HEK293 (cell line): ENCODE data around the gene RAB10.
"Not testable (repeated sequence)": the region's sequence is repeated elsewhere in the genome, so short reads cannot be mapped to it uniquely, and the experiment has no call there.

Experiments
- CTCF ChIA-PET: fragments of 350-600 bp; formaldehyde crosslinking; extraction: SDS; loops from one replicate; lab custom pipeline; 2021; ENCODE audit warnings: antibody characterized with exemption; lab: Yijun Ruan, JAX
- POLR2A ChIA-PET: fragments of 300-600 bp; formaldehyde crosslinking; extraction: SDS; loops from one replicate; lab custom pipeline; 2020; ENCODE audit warnings: antibody characterized with exemption, inconsistent platforms; lab: Yijun Ruan, JAX
- H3K27ac ChIP-seq: fragments of 200-500 bp; sonication (Bioruptor generic); 2 replicates; pipeline ENCODE4 v1.5.1; 2014; ENCODE audit warnings: low read depth, low read length, control low read depth, inconsistent platforms; ENCODE audit errors: extremely low read depth
- H3K36me3 ChIP-seq, 2 experiments: fragments of 200-500 bp in 1 of 2; sonication (Bioruptor generic) in 1 of 2; 1 replicate in 1 of 2; 2 replicates in 1 of 2; pipeline ENCODE4 v1.5.1; 2014 to 2017; ENCODE audit warnings: inconsistent platforms in 2 of 2, low read length in 2 of 2; ENCODE audit not compliant: control insufficient read depth in 2 of 2, insufficient read depth in 1 of 2
- H3K4me1 ChIP-seq: fragments of 200-500 bp; sonication (Bioruptor generic); 2 replicates; pipeline ENCODE4 v1.5.1; 2014; ENCODE audit warnings: mild to moderate bottlenecking, low read length, inconsistent platforms; ENCODE audit not compliant: control insufficient read depth, insufficient read depth
- H3K4me3 ChIP-seq: 2 replicates; pipeline ENCODE4 v1.5.1; 2011; ENCODE audit warnings: low read depth, mild to moderate bottlenecking, control low read depth, low read length, moderate library complexity
- H3K9me3 ChIP-seq: fragments of 200-500 bp; sonication (Bioruptor generic); 2 replicates; pipeline ENCODE4 v1.5.1; 2014; ENCODE audit warnings: low read depth, low read length, inconsistent platforms; ENCODE audit not compliant: control insufficient read depth, insufficient read depth
- KLF10 ChIP-seq: fragments of 450-650 bp; IDR thresholded peaks from 2 replicates; pipeline ENCODE4 v1.5.1; 2018; ENCODE audit warnings: missing biosample characterization, mild to moderate bottlenecking, missing genetic modification characterization
- SCRT1 ChIP-seq: fragments of 450-650 bp; formaldehyde crosslinking; IDR thresholded peaks from 2 replicates; pipeline ENCODE4 v1.5.1; 2016; ENCODE audit warnings: missing biosample characterization, missing genetic modification characterization, borderline replicate concordance
- SCRT2 ChIP-seq: fragments of 450-650 bp; formaldehyde crosslinking; IDR thresholded peaks from 2 replicates; pipeline ENCODE4 v1.5.1; 2016; ENCODE audit warnings: missing biosample characterization, missing genetic modification characterization
- SETDB1 ChIP-seq: IDR thresholded peaks from one replicate; pipeline ENCODE4 v1.6.1; 2017; ENCODE audit warnings: mild to moderate bottlenecking, low read length, moderate library complexity, mixed read lengths; ENCODE audit not compliant: insufficient read length
- TRIM28 ChIP-seq: IDR thresholded peaks from 2 replicates; pipeline ENCODE4 v1.6.1; 2011; ENCODE audit warnings: low read length, control low read depth, borderline replicate concordance
- ZBTB17 ChIP-seq: fragments of 450-650 bp; formaldehyde crosslinking; IDR thresholded peaks from 2 replicates; pipeline ENCODE4 v1.5.1; 2016; ENCODE audit warnings: missing biosample characterization, missing genetic modification characterization
- ZBTB21 ChIP-seq: fragments of 450-650 bp; formaldehyde crosslinking; IDR thresholded peaks from 2 replicates; pipeline ENCODE4 v1.5.1; 2017; ENCODE audit warnings: missing biosample characterization, missing genetic modification characterization
- ZNF114 ChIP-seq: fragments of 450-650 bp; formaldehyde crosslinking; IDR thresholded peaks from 2 replicates; pipeline ENCODE4 v1.5.0; 2017; ENCODE audit warnings: missing biosample characterization, missing genetic modification characterization
- ZNF121 ChIP-seq: fragments of 450-650 bp; formaldehyde crosslinking; IDR thresholded peaks from 2 replicates; pipeline ENCODE4 v1.5.1; 2016; ENCODE audit warnings: missing biosample characterization, missing genetic modification characterization
- ZNF146 ChIP-seq: fragments of 450-650 bp; formaldehyde crosslinking; IDR thresholded peaks from 2 replicates; pipeline ENCODE4 v1.5.1; 2016; ENCODE audit warnings: missing biosample characterization, missing genetic modification characterization
- ZNF148 ChIP-seq: fragments of 450-650 bp; formaldehyde crosslinking; IDR thresholded peaks from 2 replicates; pipeline ENCODE4 v1.5.0; 2017; ENCODE audit warnings: missing biosample characterization, missing genetic modification characterization, borderline replicate concordance
- ZNF16 ChIP-seq: fragments of 450-650 bp; formaldehyde crosslinking; IDR thresholded peaks from 2 replicates; pipeline ENCODE4 v1.5.1; 2016; ENCODE audit warnings: low read depth, missing biosample characterization, missing genetic modification characterization
- ZNF221 ChIP-seq: fragments of 450-650 bp; formaldehyde crosslinking; IDR thresholded peaks from 2 replicates; pipeline ENCODE4 v1.5.1; 2017; ENCODE audit warnings: missing biosample characterization, missing genetic modification characterization, borderline replicate concordance
- ZNF24 ChIP-seq: fragments of 450-650 bp; formaldehyde crosslinking; IDR thresholded peaks from 2 replicates; pipeline ENCODE4 v1.5.1; 2016; ENCODE audit warnings: missing biosample characterization, missing genetic modification characterization
- ZNF354C ChIP-seq: fragments of 450-650 bp; formaldehyde crosslinking; IDR thresholded peaks from 2 replicates; pipeline ENCODE4 v1.5.1; 2016; ENCODE audit warnings: missing biosample characterization, missing genetic modification characterization, low read depth, borderline replicate concordance
- ZNF623 ChIP-seq: fragments of 450-650 bp; formaldehyde crosslinking; IDR thresholded peaks from 2 replicates; pipeline ENCODE4 v1.5.1; 2016; ENCODE audit warnings: missing biosample characterization, missing genetic modification characterization
- ZNF626 ChIP-seq: fragments of 450-650 bp; sonication (Bioruptor Pico); formaldehyde crosslinking; IDR thresholded peaks from 2 replicates; pipeline ENCODE4 v1.5.1; 2018; ENCODE audit warnings: missing biosample characterization, missing genetic modification characterization, inconsistent platforms
- ZNF677 ChIP-seq: fragments of 450-650 bp; IDR thresholded peaks from 2 replicates; pipeline ENCODE4 v1.5.0; 2018; ENCODE audit warnings: missing biosample characterization, mild to moderate bottlenecking, missing genetic modification characterization, moderate library complexity
- ZNF701 ChIP-seq: fragments of 450-650 bp; formaldehyde crosslinking; IDR thresholded peaks from 2 replicates; pipeline ENCODE4 v1.5.1; 2016; ENCODE audit warnings: missing biosample characterization, missing genetic modification characterization
- ZNF747 ChIP-seq: fragments of 450-650 bp; formaldehyde crosslinking; IDR thresholded peaks from 2 replicates; pipeline ENCODE4 v1.5.1; 2016; ENCODE audit warnings: missing biosample characterization, missing genetic modification characterization
- ZSCAN23 ChIP-seq: fragments of 450-650 bp; formaldehyde crosslinking; IDR thresholded peaks from 2 replicates; pipeline ENCODE4 v1.5.1; 2016; ENCODE audit warnings: missing biosample characterization, missing genetic modification characterization

The RAB10 gene

GRCh38 chr2:26078939-26079338 lies 45.1 kb downstream of the RAB10 start:
- ChIA-PET POLR2A (no interaction called here), CTCF (interaction anchor here (0.6 to 1.8 kb wide), 4 partner anchors 8 to 499 kb away, joined by 3 to 4 read pairs (median 4); no protein-coding TSS in a partner anchor)

GRCh38 chr2:26080356-26080755 lies 46.5 kb downstream of the RAB10 start:
- H3K9me3 ChIP-seq = no peaks in the 10 kb centered on the region

More at GRCh38 chr2:26078939-26079338, 45.1 kb downstream of the RAB10 start:
- Histone ChIP-seq H3K27ac (no peak overlapping the region), H3K36me3 (no peaks in the 10 kb centered on the region), H3K4me1 (peaks cover 15% of the 10 kb centered on the region), H3K9me3 (no peaks in the 10 kb centered on the region), H3K4me3 (no peak overlapping the region)
- TF ChIP-seq ZSCAN23 (tag by site-specific recombination) (no peak), ZBTB17 (tag by site-specific recombination) (no peak), SCRT1 (tag by site-specific recombination) (no peak)

GRCh38 chr2:26080925-26081324 lies 47.0 kb downstream of the RAB10 start:
- H3K9me3 ChIP-seq, H3K4me1 ChIP-seq, POLR2A ChIA-PET, H3K27ac ChIP-seq, H3K4me3 ChIP-seq, CTCF ChIA-PET, H3K36me3 ChIP-seq: not testable (repeated sequence)
- TF ChIP-seq SCRT2 (tag by site-specific recombination) (peak; percentile 65), SETDB1 (peak; percentile 78)

More at GRCh38 chr2:26080356-26080755, 46.5 kb downstream of the RAB10 start:
- Histone ChIP-seq H3K4me3 (no peak overlapping the region), H3K27ac (no peak overlapping the region), H3K36me3 (no peaks in the 10 kb centered on the region), H3K4me1 (peaks cover 7% of the 10 kb centered on the region)
- ChIA-PET POLR2A (no interaction called here), CTCF (no interaction called here)
- TF ChIP-seq ZNF747 (tag by site-specific recombination) = no peak
- TF ChIP-seq ZNF148 = no peak
- TF ChIP-seq ZNF623 (tag by site-specific recombination) = no peak

DNA sequence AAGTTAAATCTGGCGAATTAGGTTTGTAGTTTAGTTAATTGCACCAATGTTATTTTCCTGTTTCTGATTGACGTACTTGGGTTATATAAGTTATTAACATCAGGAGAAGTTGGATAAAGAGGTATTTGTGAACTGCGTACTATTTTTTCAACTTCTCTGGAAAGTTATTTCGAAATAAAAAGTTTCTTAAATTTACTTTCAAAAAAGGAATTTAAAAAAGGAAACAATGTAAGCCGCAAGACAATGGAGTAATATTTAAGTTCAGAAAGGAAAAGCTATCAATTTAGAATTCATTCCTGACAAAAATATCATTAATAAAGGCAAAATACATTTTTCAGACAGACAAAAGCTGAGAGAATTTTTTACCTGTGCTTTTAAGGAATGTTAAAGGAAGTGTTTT lies 47.7 kb downstream of the RAB10 start:
- TF ChIP-seq ZNF114 (tag by site-specific recombination) = no peak
- TF ChIP-seq ZNF677 (tag by site-specific recombination) = no peak
- no peak for TF ChIP-seq ZNF221 (tag by site-specific recombination)
- TF ChIP-seq ZNF701 (tag by site-specific recombination) = no peak
- no peak for TF ChIP-seq ZBTB21 (tag by site-specific recombination)
- TF ChIP-seq KLF10 (tag by site-specific recombination) = no peak
- no peak for TF ChIP-seq ZNF146 (tag by site-specific recombination)
- no peak for TF ChIP-seq ZNF626 (tag by site-specific recombination)
- no peak for TF ChIP-seq ZNF16 (tag by site-specific recombination)
- no peak for TF ChIP-seq ZNF354C
- TF ChIP-seq ZNF24 (tag by site-specific recombination) = no peak
- no peak for TF ChIP-seq ZNF121 (tag by site-specific recombination)
- TF ChIP-seq TRIM28 = no peak
- TF ChIP-seq ZNF623 (tag by site-specific recombination) = no peak
- no peak overlapping the region for H3K27ac ChIP-seq
- no peaks in the 10 kb centered on the region for H3K4me1 ChIP-seq
- H3K9me3 ChIP-seq = no peaks in the 10 kb centered on the region
- POLR2A ChIA-PET = no interaction called here
- CTCF ChIA-PET = interaction anchor here (0.6 kb wide), 1 partner anchor 1694 kb away, joined by 3 read pairs; no protein-coding TSS in a partner anchor
- H3K36me3 ChIP-seq = no peaks in the 10 kb centered on the region
- H3K4me3 ChIP-seq = no peak overlapping the region
